ENCODE data around the gene CFAP43.

CFAP43 gene

GRCh38 chr10:104122225-104123107, 109.7 kb downstream of the CFAP43 start:
- in situ Hi-C loops (cut with MboI; ENCODE audit: low sequenced_read_pairs, unreplicated experiment): no loop called here
- DNase-seq (ENCODE audit: low spot score): peak; percentile 14

GRCh38 chr10:104121485-104122224, 110.5 kb downstream of the CFAP43 start, which contains the start of gene SFR1:
Gene SFR1 (plus strand): TSS chr10:104122171. CDS start chr10:104122184, 13 bp downstream.
- DNase-seq (ENCODE audit: low spot score): peak; percentile 95
- in situ Hi-C loops (cut with MboI; ENCODE audit: low sequenced_read_pairs, unreplicated experiment): no loop called here
- TF ChIP-seq, protein P1, sequence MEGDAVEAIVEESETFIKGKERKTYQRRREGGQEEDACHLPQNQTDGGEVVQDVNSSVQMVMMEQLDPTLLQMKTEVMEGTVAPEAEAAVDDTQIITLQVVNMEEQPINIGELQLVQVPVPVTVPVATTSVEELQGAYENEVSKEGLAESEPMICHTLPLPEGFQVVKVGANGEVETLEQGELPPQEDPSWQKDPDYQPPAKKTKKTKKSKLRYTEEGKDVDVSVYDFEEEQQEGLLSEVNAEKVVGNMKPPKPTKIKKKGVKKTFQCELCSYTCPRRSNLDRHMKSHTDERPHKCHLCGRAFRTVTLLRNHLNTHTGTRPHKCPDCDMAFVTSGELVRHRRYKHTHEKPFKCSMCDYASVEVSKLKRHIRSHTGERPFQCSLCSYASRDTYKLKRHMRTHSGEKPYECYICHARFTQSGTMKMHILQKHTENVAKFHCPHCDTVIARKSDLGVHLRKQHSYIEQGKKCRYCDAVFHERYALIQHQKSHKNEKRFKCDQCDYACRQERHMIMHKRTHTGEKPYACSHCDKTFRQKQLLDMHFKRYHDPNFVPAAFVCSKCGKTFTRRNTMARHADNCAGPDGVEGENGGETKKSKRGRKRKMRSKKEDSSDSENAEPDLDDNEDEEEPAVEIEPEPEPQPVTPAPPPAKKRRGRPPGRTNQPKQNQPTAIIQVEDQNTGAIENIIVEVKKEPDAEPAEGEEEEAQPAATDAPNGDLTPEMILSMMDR (IDR thresholded peaks at IDR 0.05; ENCODE audit: borderline replicate concordance, control extremely low read depth, extremely low read depth, insufficient read depth, missing control alignments): peak; percentile 82

More at GRCh38 chr10:104122225-104123107, 109.7 kb downstream of the CFAP43 start:
- TF ChIP-seq, protein P1 (IDR thresholded peaks at IDR 0.05; ENCODE audit: borderline replicate concordance, control extremely low read depth, extremely low read depth, insufficient read depth, missing control alignments): no peak

DNA sequence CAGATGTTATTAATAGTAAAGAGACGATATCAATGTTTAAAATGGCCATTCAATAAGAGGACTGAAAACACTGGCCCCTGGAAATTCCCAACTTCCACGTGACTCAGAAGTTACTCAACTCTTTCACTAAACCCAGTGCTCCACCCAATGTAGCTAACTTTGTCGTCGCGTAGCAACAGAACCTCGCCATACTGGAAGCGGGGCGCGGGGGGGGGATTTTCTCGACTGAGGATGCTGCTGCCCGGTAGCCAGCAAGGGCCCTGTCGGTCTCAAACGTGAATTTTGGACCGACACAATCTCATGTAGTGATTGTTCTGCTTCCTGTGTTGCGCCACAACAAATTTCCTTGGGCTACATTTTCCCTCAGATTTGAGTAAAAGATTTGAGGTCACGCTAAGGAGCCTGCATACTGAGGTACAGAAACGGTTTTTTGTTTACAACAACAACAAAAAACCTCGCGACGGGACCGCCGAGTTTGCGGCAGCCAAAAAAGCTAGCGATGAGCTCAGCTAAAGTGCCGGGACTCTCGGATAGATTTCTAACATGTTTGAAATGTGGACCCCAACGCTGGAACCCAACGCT, 111.2 kb downstream of the CFAP43 start:
- peak; percentile 60 for DNase-seq (ENCODE audit: low spot score)
- TF ChIP-seq, protein P1 (IDR thresholded peaks at IDR 0.05; ENCODE audit: borderline replicate concordance, control extremely low read depth, extremely low read depth, insufficient read depth, missing control alignments): no peak
- in situ Hi-C loops (cut with MboI; ENCODE audit: low sequenced_read_pairs, unreplicated experiment): no loop called here

DNA sequence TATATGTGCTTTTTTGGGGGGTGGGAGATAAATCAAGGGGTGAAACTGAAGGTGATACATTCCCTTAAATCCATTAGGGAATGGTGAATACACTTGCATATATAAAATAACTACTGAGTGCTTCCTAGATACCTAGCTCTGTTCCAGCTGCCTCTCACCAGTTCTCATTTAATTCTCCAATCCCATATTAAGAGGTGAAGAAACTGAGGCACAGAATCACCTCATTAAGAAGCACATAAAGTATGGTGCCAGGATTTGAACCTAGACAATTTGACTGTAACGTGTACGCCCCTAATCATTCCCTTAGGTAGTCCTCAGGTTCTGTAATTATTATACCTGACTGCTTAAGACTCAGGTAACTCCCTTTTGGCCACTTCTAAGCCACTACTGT, 111.7 kb downstream of the CFAP43 start:
- TF ChIP-seq, protein P1 (IDR thresholded peaks at IDR 0.05; ENCODE audit: borderline replicate concordance, control extremely low read depth, extremely low read depth, insufficient read depth, missing control alignments): no peak
- DNase-seq (ENCODE audit: low spot score): no peak
- in situ Hi-C loops (cut with MboI; ENCODE audit: low sequenced_read_pairs, unreplicated experiment): no loop called here

DNA sequence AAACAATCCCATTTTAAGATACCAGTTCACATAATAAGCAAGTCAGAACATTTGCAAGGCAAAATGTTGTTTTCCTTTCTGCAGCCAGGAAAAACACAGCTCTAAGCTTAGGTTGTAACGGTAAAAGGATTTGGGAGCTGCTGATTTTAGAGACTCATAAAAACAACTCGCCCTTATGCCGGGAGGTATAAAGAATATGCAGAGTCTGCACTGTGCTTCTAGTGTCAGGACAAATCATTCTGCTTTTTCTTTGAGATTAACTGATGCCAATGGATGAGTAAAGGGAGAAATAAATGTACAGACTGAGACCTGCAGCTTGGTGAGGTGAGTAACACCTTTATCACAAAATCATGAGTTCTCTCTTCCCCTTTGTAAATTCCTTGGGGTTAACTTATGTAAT, 112.2 kb downstream of the CFAP43 start:
- in situ Hi-C loops (cut with MboI; ENCODE audit: low sequenced_read_pairs, unreplicated experiment): no loop called here
- TF ChIP-seq, protein P1 (IDR thresholded peaks at IDR 0.05; ENCODE audit: borderline replicate concordance, control extremely low read depth, extremely low read depth, insufficient read depth, missing control alignments): no peak
- no peak for DNase-seq (ENCODE audit: low spot score)

DNA sequence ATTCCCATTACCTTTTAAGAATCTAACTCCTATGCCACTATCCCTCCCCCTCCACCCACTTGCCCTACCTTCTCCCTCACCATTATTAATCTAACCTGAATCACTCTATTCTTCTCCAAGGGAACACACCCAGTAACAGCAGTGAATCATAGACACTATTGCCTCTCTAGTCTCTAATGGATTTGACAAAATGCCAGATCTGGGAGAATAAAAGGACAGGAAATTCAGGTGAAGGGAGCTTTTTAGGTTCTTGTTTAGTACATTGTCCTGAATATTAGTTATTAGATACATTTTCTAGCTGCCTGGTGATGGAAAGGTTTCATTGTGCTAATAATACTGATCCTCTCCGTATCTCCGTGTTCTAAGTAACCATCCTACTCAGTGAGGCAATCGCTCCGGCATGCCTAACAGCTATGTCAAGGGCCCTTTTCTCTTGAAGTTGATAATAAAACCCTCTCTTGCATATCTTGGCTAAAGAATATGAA, 114.3 kb downstream of the CFAP43 start:
- DNase-seq (ENCODE audit: low spot score): no peak
- TF ChIP-seq, protein P1 (IDR thresholded peaks at IDR 0.05; ENCODE audit: borderline replicate concordance, control extremely low read depth, extremely low read depth, insufficient read depth, missing control alignments): no peak
- in situ Hi-C loops (cut with MboI; ENCODE audit: low sequenced_read_pairs, unreplicated experiment): no loop called here

Measured in GM13976 (cell line).